Fibroblast of lung (primary cell): Measurements from ENCODE around the gene THSD7A. TPM values are rescaled to one million over a fixed set of nuclear protein-coding genes. Genes with fewer than 3 reads are reported as not detected.

ENCODE experiments used
- DNase-seq, 2 donors: peaks; one replicate each; pipeline versions ENCODE4 v3.0.0 to v3.0.0-alpha.2; 2010; ENCODE audit warnings: low read depth in 2 of 2
- H2AFZ ChIP-seq: 2 replicates; pipeline ENCODE4 v1.5.1; 2012; ENCODE audit warnings: low read length, control low read depth, inconsistent platforms
- H3K27ac ChIP-seq: 2 replicates; pipeline ENCODE4 v1.5.1; 2011; ENCODE audit warnings: low read length, control low read depth; ENCODE audit not compliant: insufficient read depth
- H3K27me3 ChIP-seq: 2 replicates; pipeline ENCODE4 v1.5.1; 2011; ENCODE audit warnings: mild to moderate bottlenecking, low read length; ENCODE audit not compliant: control insufficient read depth, insufficient read depth
- H3K36me3 ChIP-seq: 2 replicates; pipeline ENCODE4 v1.5.1; 2011; ENCODE audit warnings: low read length; ENCODE audit not compliant: control insufficient read depth, insufficient read depth
- H3K4me1 ChIP-seq: 2 replicates; pipeline ENCODE4 v1.5.1; 2011; ENCODE audit warnings: low read length; ENCODE audit not compliant: control insufficient read depth, insufficient read depth; ENCODE audit errors: extremely low read depth
- H3K4me2 ChIP-seq: 2 replicates; pipeline ENCODE4 v1.5.1; 2011; ENCODE audit warnings: low read length, control low read depth; ENCODE audit not compliant: insufficient read depth; ENCODE audit errors: extremely low read depth
- H3K4me3 ChIP-seq, 4 experiments: fragments of 200-600 bp in 1 of 4; sonication (generic) in 1 of 4; replicated peaks in 1 of 4; 2 replicates each; pipeline ENCODE4 v1.5.1; 2011 to 2016; ENCODE audit warnings: low read length in 4 of 4, low read depth in 3 of 4, mild to moderate bottlenecking in 3 of 4, control low read depth in 2 of 4, inconsistent platforms in 1 of 4, mixed read lengths in 1 of 4; ENCODE audit not compliant: insufficient read depth in 1 of 4; ENCODE audit errors: control extremely low read depth in 1 of 4
- H3K79me2 ChIP-seq: 2 replicates; pipeline ENCODE4 v1.5.1; 2012; ENCODE audit warnings: mild to moderate bottlenecking, low read length, inconsistent platforms; ENCODE audit not compliant: control insufficient read depth, insufficient read depth
- H3K9ac ChIP-seq: 2 replicates; pipeline ENCODE4 v1.5.1; 2011; ENCODE audit warnings: mild to moderate bottlenecking, low read length, control low read depth; ENCODE audit not compliant: insufficient read depth
- H3K9me3 ChIP-seq: 2 replicates; pipeline ENCODE4 v1.5.1; 2012; ENCODE audit warnings: low read depth, low read length; ENCODE audit not compliant: control insufficient read depth, insufficient read depth
- H4K20me1 ChIP-seq: 2 replicates; pipeline ENCODE4 v1.5.1; 2011; ENCODE audit warnings: low read length; ENCODE audit not compliant: control insufficient read depth, insufficient read depth; ENCODE audit errors: extremely low read depth
- EZH2 ChIP-seq: IDR thresholded peaks from 2 replicates; pipeline ENCODE4 v1.5.1; 2012; ENCODE audit warnings: low read length, control low read depth, mild to moderate bottlenecking; ENCODE audit errors: missing control alignments
- polyA plus RNA-seq, 2 donors: library from polyadenylated mRNA; depleted of rRNA in 1 of 2; stranded (reverse) in 1 of 2; unstranded in 1 of 2; fragments of >200 nt; gene quantifications; 2 replicates each; pipeline ENCODE4 v1.2.1, GENCODE V29; 2011 to 2012; ENCODE audit warnings: missing spikeins in 1 of 2
- total RNA-seq: library from RNA; depleted of rRNA; stranded (reverse); fragments of >200 nt; gene quantifications from 2 replicates; pipeline ENCODE4 v1.2.1, GENCODE V29; 2014
- TF ChIP-seq, protein P1 (sequence below), 2 donors: IDR thresholded peaks in 1 of 2; conservative IDR thresholded peaks in 1 of 2; 1 replicate in 1 of 2; 2 replicates in 1 of 2; pipeline ENCODE4 v1.5.1; 2011 to 2012; ENCODE audit warnings: low read length in 2 of 2, control low read depth in 1 of 2, inconsistent platforms in 1 of 2, low read depth in 1 of 2, mild to moderate bottlenecking in 1 of 2

THSD7A gene
- total and polyA plus RNA-seq, 2 donors (not counting 1 experiment from before 2014, with no cell fraction given), result 0.02 to 0.83 TPM

DNA sequence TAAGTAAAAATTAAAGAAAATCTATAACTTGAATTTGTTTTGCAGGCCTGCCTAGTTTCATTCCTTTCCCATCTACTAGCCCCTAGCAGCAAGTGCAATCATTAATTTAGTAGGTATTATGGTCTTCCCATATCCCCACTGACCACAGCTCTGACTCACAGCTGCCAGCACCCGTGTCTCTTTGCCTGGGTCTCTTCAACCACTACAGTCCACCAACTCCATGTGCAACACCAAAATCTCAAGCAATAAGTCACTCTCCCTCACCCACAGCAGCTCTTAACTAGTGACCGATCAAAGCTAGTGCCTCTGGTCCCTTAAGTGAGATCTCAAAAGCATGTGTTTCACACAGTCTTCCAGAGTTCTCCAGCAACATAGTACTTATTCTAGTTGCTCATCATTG is 26.0 kb upstream of the THSD7A start:
- no peak for TF ChIP-seq EZH2

DNA sequence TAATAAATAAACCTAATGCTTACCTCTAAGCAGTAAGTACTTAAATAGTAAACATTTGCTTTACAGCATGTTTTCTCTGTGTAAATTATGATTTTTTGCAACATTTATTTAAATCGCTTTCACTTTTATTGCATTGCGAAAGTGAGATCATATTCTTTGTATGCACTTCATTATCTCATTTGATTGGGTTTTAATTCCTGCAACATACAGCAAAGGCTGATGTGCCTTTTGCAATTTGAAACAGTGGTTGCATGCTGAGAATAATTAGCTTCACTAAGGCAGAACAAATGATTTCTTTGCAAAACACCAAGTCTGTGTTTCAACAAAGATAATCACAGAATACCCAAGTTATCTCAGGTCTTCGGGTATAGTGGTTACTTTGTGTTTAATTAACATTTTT is 16.3 kb upstream of the THSD7A start:
- H3K4me1 ChIP-seq, result no peaks in the 10 kb centered on the region
- no peaks in the 10 kb centered on the region for H3K36me3 ChIP-seq
- no peaks in the 10 kb centered on the region for H3K9me3 ChIP-seq
- H2AFZ ChIP-seq, result no peak overlapping the region
- H3K27ac ChIP-seq, result no peak overlapping the region
- H3K9ac ChIP-seq, result no peak overlapping the region
- peak overlapping the region in 1 of 4 experiments; percentile 64 for H3K4me3 ChIP-seq
- H3K79me2 ChIP-seq, result no peaks in the 10 kb centered on the region
- peak in 1 of 2 donors; percentile 26 for DNase-seq
- H4K20me1 ChIP-seq, result no peaks in the 10 kb centered on the region
- no peaks in the 10 kb centered on the region for H3K27me3 ChIP-seq
- TF ChIP-seq, protein P1, sequence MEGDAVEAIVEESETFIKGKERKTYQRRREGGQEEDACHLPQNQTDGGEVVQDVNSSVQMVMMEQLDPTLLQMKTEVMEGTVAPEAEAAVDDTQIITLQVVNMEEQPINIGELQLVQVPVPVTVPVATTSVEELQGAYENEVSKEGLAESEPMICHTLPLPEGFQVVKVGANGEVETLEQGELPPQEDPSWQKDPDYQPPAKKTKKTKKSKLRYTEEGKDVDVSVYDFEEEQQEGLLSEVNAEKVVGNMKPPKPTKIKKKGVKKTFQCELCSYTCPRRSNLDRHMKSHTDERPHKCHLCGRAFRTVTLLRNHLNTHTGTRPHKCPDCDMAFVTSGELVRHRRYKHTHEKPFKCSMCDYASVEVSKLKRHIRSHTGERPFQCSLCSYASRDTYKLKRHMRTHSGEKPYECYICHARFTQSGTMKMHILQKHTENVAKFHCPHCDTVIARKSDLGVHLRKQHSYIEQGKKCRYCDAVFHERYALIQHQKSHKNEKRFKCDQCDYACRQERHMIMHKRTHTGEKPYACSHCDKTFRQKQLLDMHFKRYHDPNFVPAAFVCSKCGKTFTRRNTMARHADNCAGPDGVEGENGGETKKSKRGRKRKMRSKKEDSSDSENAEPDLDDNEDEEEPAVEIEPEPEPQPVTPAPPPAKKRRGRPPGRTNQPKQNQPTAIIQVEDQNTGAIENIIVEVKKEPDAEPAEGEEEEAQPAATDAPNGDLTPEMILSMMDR (conservative IDR thresholded peaks at IDR 0.05 in 1 of 2, IDR thresholded peaks at IDR 0.05 in 1 of 2; ENCODE audit: low read depth in 1 of 2, low read length in 2 of 2), result no peak
- no peak for TF ChIP-seq EZH2
- H3K4me2 ChIP-seq, result no peak overlapping the region

More for the DNA sequence above, 26.0 kb upstream of the THSD7A start:
- no peaks in the 10 kb centered on the region for H3K4me1 ChIP-seq
- no peaks in the 10 kb centered on the region for H3K79me2 ChIP-seq
- no peak overlapping the region for H2AFZ ChIP-seq
- no peaks in the 10 kb centered on the region for H3K36me3 ChIP-seq
- H3K27ac ChIP-seq, result no peak overlapping the region
- DNase-seq, result no peak
- no peaks in the 10 kb centered on the region for H3K27me3 ChIP-seq
- no peaks in the 10 kb centered on the region for H4K20me1 ChIP-seq
- no peak overlapping the region for H3K4me3 ChIP-seq
- no peak overlapping the region for H3K4me2 ChIP-seq
- no peaks in the 10 kb centered on the region for H3K9me3 ChIP-seq
- H3K9ac ChIP-seq, result no peak overlapping the region

DNA sequence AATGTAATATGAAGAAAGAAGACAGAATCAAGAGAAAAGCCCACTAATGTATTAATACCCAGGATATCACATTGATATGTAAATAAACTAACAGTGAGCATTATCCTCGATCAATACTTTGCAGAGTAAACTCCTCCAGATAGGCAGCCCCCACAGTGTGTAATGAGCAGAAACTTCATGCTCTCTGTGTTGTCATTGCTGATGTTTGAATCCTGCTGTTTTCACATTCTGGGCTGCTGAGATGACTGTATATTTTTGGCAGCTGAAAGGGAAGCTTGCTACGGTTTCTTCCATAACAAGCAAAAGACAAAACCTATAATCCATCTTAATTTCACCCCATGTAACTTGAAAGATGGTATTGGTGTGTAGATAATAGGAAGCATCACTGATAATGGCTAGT is 15.3 kb upstream of the THSD7A start:
- Histone ChIP-seq H3K79me2 (no peaks in the 10 kb centered on the region), H3K4me1 (no peaks in the 10 kb centered on the region), H3K4me2 (no peak overlapping the region), H3K9ac (no peak overlapping the region), H4K20me1 (no peaks in the 10 kb centered on the region), H3K9me3 (no peaks in the 10 kb centered on the region), H3K27me3 (no peaks in the 10 kb centered on the region), H3K4me3 (peak overlapping the region in 2 of 4 experiments; percentile 2 to 64), H3K36me3 (no peaks in the 10 kb centered on the region), H3K27ac (no peak overlapping the region), H2AFZ (no peak overlapping the region)
- peak; percentile 56 to 64 for DNase-seq
- TF ChIP-seq EZH2, result no peak
- TF ChIP-seq, protein P1 (conservative IDR thresholded peaks at IDR 0.05 in 1 of 2, IDR thresholded peaks at IDR 0.05 in 1 of 2; ENCODE audit: low read depth in 1 of 2, low read length in 2 of 2), result no peak
